Left colon (tissue), 2 donors: Measurements from ENCODE around the gene ZBTB7B. TPM values are rescaled to one million over a fixed set of nuclear protein-coding genes. Genes with fewer than 3 reads are reported as not detected.
"Not testable (repeated sequence)": the region's sequence is repeated elsewhere in the genome, so short reads cannot be mapped to it uniquely, and the experiment has no call there.

ENCODE experiments used
- ATAC-seq: fragments of 200-7000 bp; cut with Tn5 transposase; one replicate; pipeline ENCODE4 v1.9.1; 2020; ENCODE audit warnings: mild to moderate bottlenecking, moderate library complexity
- DNase-seq, 2 donors: peaks; one replicate each; pipeline ENCODE4 v3.0.0-alpha.2; 2020
- intact Hi-C, 2 donors: fragments of 100-400 bp; cut with DNase I in 1 of 2; cut with micrococcal nuclease in 1 of 2; formaldehyde crosslinking; loops; one replicate each; pipeline versions ENCODE4 v1.11.2 to v1.14.0; 2022; cut with DNase I, micrococcal nuclease
- total RNA-seq, 2 donors: library from RNA; stranded (reverse); fragmentation: NEBNext Ultra II Directional; extraction: Animal tissue kit (Norgen Biotek cat#: 25700); gene quantifications; one replicate each; pipeline ENCODE4 v1.2.1, GENCODE V29; 2021
- donor health status: DM: no; HTN: no; CAD: no.
- donor health status: DM: yes; HTN: yes; CAD: no.

Gene ZBTB7B
- total RNA-seq, 2 donors from 2014 or later: 248 to 326 TPM

GRCh38 chr1:154964359-154964758 is 38.2 kb upstream of the ZBTB7B start:
- ATAC-seq (no peak), DNase-seq (no peak)
- intact Hi-C loops: loop anchor here in 1 of 2 donors (10.0 kb wide), 1 partner anchor 50 kb away; no protein-coding TSS in a partner anchor

GRCh38 chr1:154966111-154966510 is 36.5 kb upstream of the ZBTB7B start:
- no peak for DNase-seq
- intact Hi-C loops: loop anchor here in 1 of 2 donors (10.0 kb wide), 1 partner anchor 49 kb away; no protein-coding TSS in a partner anchor
- ATAC-seq: no peak

- intact Hi-C loops: loop anchor here in 1 of 2 donors (10.0 kb wide), 1 partner anchor 47 kb away; no protein-coding TSS in a partner anchor
- no peak for ATAC-seq
- DNase-seq: no peak
Observed at GRCh38 chr1:154967331-154967950, 35.2 kb upstream of the ZBTB7B start.

- intact Hi-C loops: loop anchor here in 1 of 2 donors (10.0 kb wide), 1 partner anchor 46 kb away; no protein-coding TSS in a partner anchor
- ATAC-seq: no peak
- DNase-seq: no peak
Observed at GRCh38 chr1:154968731-154969130, 33.9 kb upstream of the ZBTB7B start.

- DNase-seq (no peak), ATAC-seq (no peak)
- intact Hi-C loops: loop anchor here in 1 of 2 donors (10.0 kb wide), 1 partner anchor 46 kb away; no protein-coding TSS in a partner anchor
Observed at GRCh38 chr1:154969246-154969645, 33.4 kb upstream of the ZBTB7B start.

- intact Hi-C loops: loop anchor here in 1 of 2 donors (10.0 kb wide), 1 partner anchor 45 kb away; no protein-coding TSS in a partner anchor
- DNase-seq: no peak
- ATAC-seq: no peak
Observed at GRCh38 chr1:154969860-154970452, 32.6 kb upstream of the ZBTB7B start.

- intact Hi-C loops: no loop called here
- no peak for ATAC-seq
- DNase-seq: peak; percentile 77 to 92
Observed at GRCh38 chr1:154970631-154971340, 31.8 kb upstream of the ZBTB7B start, which contains the start of gene SHC1. TSS of gene SHC1 (minus strand) at chr1:154970747. CDS start at chr1:154970526, 221 bp downstream.

GRCh38 chr1:154971341-154971998 is 31.1 kb upstream of the ZBTB7B start:
- DNase-seq (peak in 1 of 2 donors; percentile 69), ATAC-seq (no peak)
- intact Hi-C loops: no loop called here

- no peak for ATAC-seq
- no peak for DNase-seq
- intact Hi-C loops: no loop called here
Observed at GRCh38 chr1:154972213-154972516, 30.4 kb upstream of the ZBTB7B start.

GRCh38 chr1:154972517-154973343 is 29.9 kb upstream of the ZBTB7B start:
- peak; percentile 49 to 81 for DNase-seq
- ATAC-seq: peak; percentile 2
- intact Hi-C loops: no loop called here

GRCh38 chr1:154973344-154974101 is 29.1 kb upstream of the ZBTB7B start:
- ATAC-seq (peak; percentile 69), DNase-seq (peak; percentile 99)
- intact Hi-C loops: no loop called here

GRCh38 chr1:154974102-154974807 is 28.3 kb upstream of the ZBTB7B start, which contains the start of gene CKS1B:
TSS of gene CKS1B (plus strand) at chr1:154974681. CDS start at chr1:154974746, 65 bp downstream.
- peak; percentile 78 for ATAC-seq

GRCh38 chr1:154974808-154975408 is 27.7 kb upstream of the ZBTB7B start:
- DNase-seq (peak; percentile 94 to 95), ATAC-seq (peak; percentile 48)
- intact Hi-C loops: no loop called here

More at GRCh38 chr1:154974102-154974807, 28.3 kb upstream of the ZBTB7B start, which contains the start of gene CKS1B:
- peak; percentile 97 to 99 for DNase-seq
- intact Hi-C loops: no loop called here

- intact Hi-C loops: no loop called here
Observed at GRCh38 chr1:154975409-154976059, 27.1 kb upstream of the ZBTB7B start.

GRCh38 chr1:154977762-154978161 is 24.8 kb upstream of the ZBTB7B start:
- intact Hi-C loops, ATAC-seq, DNase-seq: not testable (repeated sequence)

More at GRCh38 chr1:154975409-154976059, 27.1 kb upstream of the ZBTB7B start:
- peak; percentile 14 for ATAC-seq
- DNase-seq: peak; percentile 82 to 84

GRCh38 chr1:154978360-154978759 is 24.2 kb upstream of the ZBTB7B start:
- ATAC-seq: no peak
- DNase-seq: no peak
- intact Hi-C loops: no loop called here
